AG10803 (cell line): ENCODE results near the gene RTCB.
A peak's percentile ranks its signal among the peaks of the same experiment; 100 is the strongest.

Experiments used
- DNase-seq: peaks from one replicate; pipeline ENCODE4 v3.0.0; 2010; ENCODE audit warnings: low read depth
- H3K4me3 ChIP-seq: 2 replicates; pipeline ENCODE4 v1.5.1; 2011; ENCODE audit warnings: mild to moderate bottlenecking, low read length, control low read depth
- TF ChIP-seq, protein P1 (sequence below): conservative IDR thresholded peaks from 2 replicates; pipeline ENCODE4 v1.5.1; 2011; ENCODE audit warnings: mild to moderate bottlenecking, low read length, control low read depth, inconsistent platforms

The RTCB gene

GRCh38 chr22:32396746-32397145 is 15.3 kb downstream of the RTCB start:
- TF ChIP-seq, protein P1, sequence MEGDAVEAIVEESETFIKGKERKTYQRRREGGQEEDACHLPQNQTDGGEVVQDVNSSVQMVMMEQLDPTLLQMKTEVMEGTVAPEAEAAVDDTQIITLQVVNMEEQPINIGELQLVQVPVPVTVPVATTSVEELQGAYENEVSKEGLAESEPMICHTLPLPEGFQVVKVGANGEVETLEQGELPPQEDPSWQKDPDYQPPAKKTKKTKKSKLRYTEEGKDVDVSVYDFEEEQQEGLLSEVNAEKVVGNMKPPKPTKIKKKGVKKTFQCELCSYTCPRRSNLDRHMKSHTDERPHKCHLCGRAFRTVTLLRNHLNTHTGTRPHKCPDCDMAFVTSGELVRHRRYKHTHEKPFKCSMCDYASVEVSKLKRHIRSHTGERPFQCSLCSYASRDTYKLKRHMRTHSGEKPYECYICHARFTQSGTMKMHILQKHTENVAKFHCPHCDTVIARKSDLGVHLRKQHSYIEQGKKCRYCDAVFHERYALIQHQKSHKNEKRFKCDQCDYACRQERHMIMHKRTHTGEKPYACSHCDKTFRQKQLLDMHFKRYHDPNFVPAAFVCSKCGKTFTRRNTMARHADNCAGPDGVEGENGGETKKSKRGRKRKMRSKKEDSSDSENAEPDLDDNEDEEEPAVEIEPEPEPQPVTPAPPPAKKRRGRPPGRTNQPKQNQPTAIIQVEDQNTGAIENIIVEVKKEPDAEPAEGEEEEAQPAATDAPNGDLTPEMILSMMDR, result no peak
- peak; percentile 75 for DNase-seq

DNA sequence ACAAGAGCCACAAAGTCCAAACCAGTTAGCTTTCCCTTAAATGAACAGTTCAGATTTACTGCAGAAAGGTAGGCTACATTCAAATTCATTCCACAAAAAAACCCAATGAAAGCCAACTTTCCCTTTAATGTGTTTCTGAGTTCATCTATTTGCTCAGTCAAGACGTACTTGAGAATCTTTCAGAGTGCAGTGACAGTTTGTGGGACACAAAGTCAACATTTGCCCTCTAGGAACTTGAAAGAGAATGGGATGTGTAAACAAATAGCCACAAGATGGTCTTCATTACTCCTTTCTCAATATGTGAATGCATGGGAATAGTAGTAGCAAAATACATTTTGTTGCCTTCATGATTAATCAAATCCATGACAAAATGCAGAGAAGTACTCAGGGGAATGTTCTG is 15.8 kb downstream of the RTCB start:
- H3K4me3 ChIP-seq, result no peak overlapping the region
- no peak for DNase-seq
- TF ChIP-seq, protein P1, result no peak

More at GRCh38 chr22:32396746-32397145, 15.3 kb downstream of the RTCB start:
- H3K4me3 ChIP-seq, result no peak overlapping the region

- DNase-seq, result no peak
- H3K4me3 ChIP-seq, result no peak overlapping the region
- TF ChIP-seq, protein P1, result no peak
Measured at GRCh38 chr22:32395107-32395506, 16.9 kb downstream of the RTCB start.

- H3K4me3 ChIP-seq, result no peak overlapping the region
- TF ChIP-seq, protein P1, result peak; percentile 39
- no peak for DNase-seq
Measured at GRCh38 chr22:32389685-32390084, 22.4 kb downstream of the RTCB start.

- TF ChIP-seq, protein P1, result no peak
- H3K4me3 ChIP-seq, result no peak overlapping the region
- DNase-seq, result no peak
Measured at GRCh38 chr22:32385681-32386080, 26.4 kb downstream of the RTCB start.

DNA sequence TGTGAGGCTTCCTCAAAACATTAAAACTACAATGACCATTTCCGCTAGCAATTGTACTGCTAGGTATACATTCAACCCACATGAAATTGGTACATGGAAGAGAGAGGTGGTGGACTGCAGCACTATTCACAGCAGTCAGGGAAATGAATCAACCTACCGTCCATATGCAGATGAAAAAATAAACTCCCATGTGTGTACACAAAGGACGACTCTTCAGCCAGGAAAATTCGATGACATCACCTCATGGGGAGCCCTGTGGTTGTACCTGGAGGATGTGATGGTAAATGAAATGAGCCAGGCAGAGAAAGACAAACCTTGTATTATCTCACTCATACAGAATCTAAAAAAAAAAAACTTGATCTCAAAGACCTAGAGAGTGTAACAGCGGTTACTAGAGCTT is 31.1 kb downstream of the RTCB start:
- TF ChIP-seq, protein P1, result no peak
- DNase-seq, result no peak
- no peak overlapping the region for H3K4me3 ChIP-seq

GRCh38 chr22:32378707-32379272 is 33.3 kb downstream of the RTCB start:
- DNase-seq, result peak; percentile 3
- H3K4me3 ChIP-seq, result no peak overlapping the region
- TF ChIP-seq, protein P1, result peak; percentile 46
